HL-60 (cell line): ENCODE data around the gene SOX2.

Experiments used
- CTCF ChIP-seq: IDR thresholded peaks from one replicate; pipeline ENCODE4 v1.5.1; 2011; ENCODE audit warnings: low read length, control low read depth, inconsistent platforms; ENCODE audit not compliant: insufficient read depth
- POLR2AphosphoS5 ChIP-seq: IDR thresholded peaks from 2 replicates; pipeline ENCODE4 v1.6.1; 2012; ENCODE audit warnings: low read depth
- REST ChIP-seq: IDR thresholded peaks from 2 replicates; pipeline ENCODE4 v1.6.1; 2012; ENCODE audit warnings: low read depth; ENCODE audit not compliant: insufficient replicate concordance
- SPI1 ChIP-seq: IDR thresholded peaks from 2 replicates; pipeline ENCODE4 v1.6.1; 2012; ENCODE audit warnings: low read depth, mild to moderate bottlenecking, borderline replicate concordance

- TF ChIP-seq CTCF = no peak
- no peak for TF ChIP-seq SPI1
- TF ChIP-seq REST = no peak
- no peak for TF ChIP-seq POLR2AphosphoS5
Measured at GRCh38 chr3:181727341-181728032, 15.8 kb downstream of the SOX2 start.
